ENCODE measurements around the gene CTDSPL2.
A peak's percentile ranks its signal among the peaks of the same experiment; 100 is the strongest.
"Not testable (repeated sequence)": the region's sequence is repeated elsewhere in the genome, so short reads cannot be mapped to it uniquely, and the experiment has no call there.

The CTDSPL2 gene

GRCh38 chr15:44426975-44427755, at the start of gene CTDSPL2:
CTDSPL2 (plus strand) TSS chr15:44427629; CDS start chr15:44459015, 31,386 bp downstream.
- peak; percentile 87 for DNase-seq

DNA sequence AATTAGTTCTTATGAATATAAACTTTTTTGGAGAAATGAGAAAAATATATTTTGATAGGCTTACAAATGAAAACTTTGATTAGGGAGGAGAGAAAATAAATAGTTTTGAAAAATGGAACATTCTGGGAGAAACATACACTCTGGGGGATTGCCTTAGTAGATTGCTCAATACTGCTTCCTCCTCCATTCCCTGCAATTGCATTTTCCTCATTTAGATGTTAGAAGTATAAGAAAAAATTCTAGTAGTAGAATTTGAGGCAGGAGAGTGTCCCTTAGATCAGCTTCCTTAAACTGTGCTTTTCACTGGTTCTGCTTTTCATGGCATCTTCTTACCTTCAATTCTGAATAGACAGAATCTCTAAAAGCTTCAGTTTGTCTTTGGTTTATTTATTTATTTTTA, 46.2 kb upstream of the CTDSPL2 start:
- DNase-seq, result no peak

GRCh38 chr15:44385344-44385942, 42.0 kb upstream of the CTDSPL2 start:
- peak; percentile 36 for DNase-seq

- DNase-seq, result no peak
Measured at GRCh38 chr15:44394062-44394461, 33.4 kb upstream of the CTDSPL2 start.

DNA sequence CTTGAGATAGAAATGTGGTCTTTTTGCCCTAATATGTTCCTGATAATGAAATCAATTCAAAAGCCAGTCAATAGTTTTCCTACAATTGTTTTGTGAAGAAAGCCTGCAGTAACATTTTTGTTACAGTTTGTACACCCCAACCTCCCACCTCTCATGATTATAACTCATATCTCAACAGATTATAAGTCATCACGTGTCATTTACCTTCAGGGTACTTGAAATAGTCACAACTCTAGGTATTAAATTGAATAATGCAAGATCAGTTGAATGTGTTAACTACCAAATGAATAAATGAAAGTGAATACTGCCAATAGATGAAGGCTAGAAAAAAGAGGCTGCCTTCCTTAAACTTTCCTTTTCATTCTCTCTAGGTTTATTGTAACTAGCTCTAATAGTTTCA, 32.9 kb upstream of the CTDSPL2 start:
- DNase-seq, result no peak

- no peak for DNase-seq
Measured at GRCh38 chr15:44397869-44398268, 29.6 kb upstream of the CTDSPL2 start.

GRCh38 chr15:44414001-44414400, 13.4 kb upstream of the CTDSPL2 start:
- no peak for DNase-seq

DNA sequence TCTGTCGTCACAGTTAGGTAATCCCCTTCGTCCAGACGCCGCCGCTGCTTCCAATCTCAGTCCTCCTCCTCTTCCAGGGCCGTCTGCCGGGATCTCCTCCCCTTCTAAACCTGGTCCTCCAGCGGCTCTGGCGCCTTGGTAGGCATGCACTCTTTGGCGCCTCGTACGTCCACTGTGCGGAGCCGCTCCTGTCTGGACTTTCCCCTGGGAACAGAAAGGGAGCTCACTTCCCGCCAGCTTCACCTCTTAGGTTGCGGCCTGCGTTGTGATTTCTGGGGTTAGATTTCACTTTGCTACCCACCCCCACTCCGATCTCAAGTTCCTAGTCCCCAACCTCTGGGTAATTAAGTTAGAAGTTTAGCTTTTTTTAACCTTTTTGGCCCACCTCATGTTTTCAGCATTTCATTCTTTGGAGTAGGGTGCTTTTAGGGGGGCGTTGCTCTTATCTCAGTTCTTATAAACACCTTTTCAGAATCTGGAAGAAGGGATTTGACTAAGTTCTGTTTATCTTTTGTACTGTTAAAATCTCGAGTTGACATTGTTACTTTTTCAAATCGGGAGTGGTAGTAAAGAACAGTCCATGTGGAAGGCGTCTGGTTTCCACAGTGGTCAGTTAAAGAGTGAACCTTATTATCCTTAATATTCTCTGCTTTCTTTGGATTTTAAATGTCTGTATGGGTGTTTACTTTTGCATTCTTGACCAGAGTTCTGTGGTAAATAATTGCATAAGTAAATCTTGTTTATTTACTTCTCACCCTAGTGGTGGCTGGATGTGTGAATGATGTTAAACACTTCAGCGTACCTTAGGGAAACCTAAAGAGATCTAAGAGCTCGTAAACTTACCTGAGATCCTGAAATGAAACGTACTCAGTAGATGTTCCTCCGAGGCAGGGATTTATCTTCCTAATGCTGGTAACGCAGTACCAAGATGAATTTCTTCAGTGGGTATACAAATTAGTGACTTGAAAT, 611 bp downstream of the CTDSPL2 start:
- no peak for DNase-seq

- DNase-seq, result no peak
Measured at GRCh38 chr15:44435893-44436667, 8.7 kb downstream of the CTDSPL2 start.

DNA sequence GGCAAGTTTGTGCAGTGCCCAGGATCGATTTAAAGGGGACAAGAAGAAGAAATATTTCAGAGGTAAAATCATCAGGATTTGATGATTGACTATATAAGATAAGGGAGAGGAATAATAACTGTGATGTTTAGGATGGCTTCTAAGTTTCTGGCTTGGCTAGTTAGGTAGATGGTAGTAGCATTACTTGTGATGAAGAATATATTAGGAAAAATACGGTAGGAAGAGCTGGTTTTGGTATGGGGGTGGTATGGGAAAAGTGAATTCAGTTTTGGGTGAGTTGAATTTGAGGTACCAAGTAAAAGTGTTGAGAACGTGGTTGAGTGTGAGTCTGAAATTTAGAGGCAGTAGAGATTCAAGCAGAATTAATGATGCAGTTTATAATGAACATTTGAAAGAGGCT, 11.0 kb downstream of the CTDSPL2 start:
- DNase-seq, result no peak

DNA sequence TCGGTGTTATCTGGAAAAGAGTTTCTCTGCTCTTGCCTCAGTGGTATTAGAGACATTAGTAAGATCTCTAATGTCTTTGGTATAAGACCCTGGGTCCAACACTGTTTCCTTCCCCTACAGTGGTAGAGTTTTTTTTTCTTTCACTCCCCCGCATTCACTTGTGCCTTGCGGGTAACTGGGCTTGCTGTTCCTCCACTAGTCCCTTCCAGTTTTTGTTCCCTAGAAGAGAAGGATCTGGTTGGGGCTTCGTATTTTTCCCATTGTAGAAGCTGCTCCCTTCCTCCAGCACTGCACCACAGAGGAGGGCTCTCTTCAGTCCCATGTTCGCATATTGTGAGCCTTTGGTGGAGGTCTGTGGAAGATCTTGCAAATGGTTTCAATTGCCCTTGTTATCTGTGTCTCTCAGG, 13.7 kb downstream of the CTDSPL2 start:
- DNase-seq, result no peak

- DNase-seq, result no peak
Measured at GRCh38 chr15:44443515-44443914, 16.1 kb downstream of the CTDSPL2 start.

DNA sequence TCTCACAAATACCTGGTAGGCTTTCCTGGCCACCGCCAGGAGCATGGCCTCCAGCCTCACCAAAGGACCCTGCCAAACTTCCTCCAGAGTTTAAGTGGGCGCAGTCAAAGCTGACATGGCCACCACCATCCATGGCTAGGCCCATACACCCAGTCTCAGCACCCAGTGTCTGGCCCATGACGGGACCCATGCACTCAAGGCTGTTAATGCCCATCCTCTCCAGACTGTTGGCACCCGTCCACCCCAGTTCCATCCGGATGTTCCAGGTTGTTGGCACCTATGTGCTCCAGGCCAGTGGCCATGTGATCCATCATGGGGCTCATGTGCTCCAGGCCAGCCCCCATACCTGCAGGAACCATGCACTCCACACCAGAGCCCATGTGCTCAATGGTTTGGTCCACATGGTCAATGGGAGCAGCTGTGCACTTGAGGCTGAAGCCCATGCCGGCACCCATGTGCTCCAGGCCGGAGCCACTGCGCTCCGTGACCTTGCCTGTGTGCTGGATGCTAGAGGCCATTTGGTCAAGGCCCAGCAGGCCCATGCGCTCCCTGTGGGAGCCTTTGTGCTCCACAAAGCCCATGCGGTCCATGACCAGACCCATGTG, 20.4 kb downstream of the CTDSPL2 start:
- no peak for DNase-seq

DNA sequence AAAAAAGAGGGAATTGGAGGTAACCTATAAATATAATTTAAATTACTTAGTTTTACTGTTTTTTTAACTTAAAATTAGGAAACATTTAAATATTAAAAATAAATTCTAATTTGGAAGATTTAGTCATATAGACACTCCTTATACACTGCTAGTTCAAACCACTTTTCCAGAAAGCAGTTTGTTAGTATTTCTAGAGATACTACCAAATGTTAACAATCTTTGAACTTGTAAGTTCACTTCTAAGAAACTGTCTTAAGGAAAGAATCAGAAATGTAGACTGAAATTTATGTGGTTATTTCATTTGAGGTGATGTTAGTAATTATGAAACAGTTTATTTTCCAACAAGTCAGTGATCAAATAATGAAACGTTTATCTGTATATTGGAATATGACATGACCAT, 22.7 kb downstream of the CTDSPL2 start:
- DNase-seq, result no peak

GRCh38 chr15:44453578-44454283, 26.3 kb downstream of the CTDSPL2 start:
- DNase-seq, result not testable (repeated sequence)

DNA sequence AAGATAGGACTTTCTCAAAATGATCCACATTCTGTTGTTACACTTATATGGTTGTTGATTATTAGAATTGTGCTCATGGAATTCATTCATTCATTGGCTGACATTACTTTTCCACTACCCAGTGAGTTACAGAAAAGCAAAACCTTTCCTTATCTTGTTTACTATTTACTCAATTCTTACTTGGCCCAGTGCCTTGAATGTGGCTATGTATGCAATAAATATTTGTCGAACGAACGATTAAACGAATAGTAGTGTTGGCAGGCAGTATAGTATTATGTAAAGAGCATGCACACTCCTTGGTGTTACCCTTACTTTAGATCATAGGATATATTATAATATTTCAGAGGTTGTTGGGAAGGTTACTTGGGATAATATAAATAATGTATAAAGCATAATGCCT, 31.0 kb downstream of the CTDSPL2 start:
- no peak for DNase-seq

- no peak for DNase-seq
Measured at GRCh38 chr15:44468709-44469385, 41.4 kb downstream of the CTDSPL2 start.

DNA sequence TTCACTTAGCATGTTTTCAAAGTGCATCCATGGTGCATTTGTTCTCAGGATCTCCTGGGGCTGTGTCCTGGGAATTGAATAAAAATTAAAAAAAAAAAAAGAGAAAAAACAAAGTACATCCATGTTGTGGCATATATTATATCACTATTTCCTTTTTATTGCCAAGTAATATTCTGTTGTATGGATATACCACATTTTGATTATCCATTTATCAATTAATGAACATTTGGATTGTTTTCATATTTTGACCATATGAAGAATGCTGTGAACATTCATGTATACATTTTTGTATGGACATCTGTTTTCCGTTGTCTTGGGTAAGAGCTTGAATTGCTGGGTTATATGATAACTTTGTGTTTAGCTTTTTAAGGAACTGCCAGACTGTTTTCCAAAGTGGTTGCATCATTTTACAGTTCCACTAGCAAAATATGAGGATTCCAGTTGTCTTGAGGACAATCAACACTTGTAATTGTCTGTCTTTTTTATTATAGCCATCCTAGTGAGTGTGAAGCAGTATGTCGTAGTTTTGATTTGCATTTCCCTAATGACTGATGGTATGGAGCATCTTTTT, 44.5 kb downstream of the CTDSPL2 start:
- DNase-seq, result no peak

DNA sequence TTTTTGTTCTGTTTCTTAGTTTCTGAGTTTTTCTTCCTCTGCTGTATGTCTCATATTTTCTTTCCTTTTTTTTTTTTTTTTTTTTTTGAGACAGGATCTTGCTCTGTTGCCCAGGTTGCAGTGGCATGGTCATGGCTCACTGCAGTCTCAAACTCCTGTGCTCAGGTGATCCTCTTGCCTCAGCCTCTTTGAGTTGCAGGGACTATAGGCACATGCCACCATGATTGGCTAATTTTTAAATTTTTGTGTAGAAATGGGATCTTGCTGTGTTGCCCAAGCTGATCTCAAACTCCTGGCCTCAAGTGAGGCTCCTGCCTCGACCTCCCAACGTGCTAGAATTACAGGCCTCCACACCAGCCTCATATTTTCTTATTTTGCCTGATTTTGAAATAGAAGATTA, 51.9 kb downstream of the CTDSPL2 start:
- DNase-seq, result no peak

- DNase-seq, result no peak
Measured at GRCh38 chr15:44482090-44482489, 54.7 kb downstream of the CTDSPL2 start.

GRCh38 chr15:44485880-44486279, 58.5 kb downstream of the CTDSPL2 start:
- no peak for DNase-seq

All from NCI-H2029 treated with DMSO at 0.1 percent for 48 hours (cell line).